HEK293 (cell line): ENCODE measurements around the gene CD47.

ENCODE experiments used
- CTCF ChIA-PET: fragments of 350-600 bp; formaldehyde crosslinking; extraction: SDS; loops from one replicate; lab custom pipeline; 2021; ENCODE audit warnings: antibody characterized with exemption; lab: Yijun Ruan, JAX
- POLR2A ChIA-PET: fragments of 300-600 bp; formaldehyde crosslinking; extraction: SDS; loops from one replicate; lab custom pipeline; 2020; ENCODE audit warnings: antibody characterized with exemption, inconsistent platforms; lab: Yijun Ruan, JAX
- H3K27ac ChIP-seq: fragments of 200-500 bp; sonication (Bioruptor generic); 2 replicates; pipeline ENCODE4 v1.5.1; 2014; ENCODE audit warnings: low read depth, low read length, control low read depth, inconsistent platforms; ENCODE audit errors: extremely low read depth
- H3K36me3 ChIP-seq, 2 experiments: fragments of 200-500 bp in 1 of 2; sonication (Bioruptor generic) in 1 of 2; 1 replicate in 1 of 2; 2 replicates in 1 of 2; pipeline ENCODE4 v1.5.1; 2014 to 2017; ENCODE audit warnings: inconsistent platforms in 2 of 2, low read length in 2 of 2; ENCODE audit not compliant: control insufficient read depth in 2 of 2, insufficient read depth in 1 of 2
- H3K4me1 ChIP-seq: fragments of 200-500 bp; sonication (Bioruptor generic); 2 replicates; pipeline ENCODE4 v1.5.1; 2014; ENCODE audit warnings: mild to moderate bottlenecking, low read length, inconsistent platforms; ENCODE audit not compliant: control insufficient read depth, insufficient read depth
- H3K4me3 ChIP-seq: 2 replicates; pipeline ENCODE4 v1.5.1; 2011; ENCODE audit warnings: low read depth, mild to moderate bottlenecking, control low read depth, low read length, moderate library complexity
- H3K9me3 ChIP-seq: fragments of 200-500 bp; sonication (Bioruptor generic); 2 replicates; pipeline ENCODE4 v1.5.1; 2014; ENCODE audit warnings: low read depth, low read length, inconsistent platforms; ENCODE audit not compliant: control insufficient read depth, insufficient read depth
- GFI1B ChIP-seq: fragments of 450-650 bp; formaldehyde crosslinking; IDR thresholded peaks from 2 replicates; pipeline ENCODE4 v1.5.1; 2016; ENCODE audit warnings: missing biosample characterization, missing genetic modification characterization
- GLIS1 ChIP-seq: fragments of 450-650 bp; formaldehyde crosslinking; IDR thresholded peaks from 2 replicates; pipeline ENCODE4 v1.5.1; 2016; ENCODE audit warnings: missing biosample characterization, missing genetic modification characterization
- KLF7 ChIP-seq: fragments of 450-650 bp; formaldehyde crosslinking; IDR thresholded peaks from 2 replicates; pipeline ENCODE4 v1.5.1; 2016; ENCODE audit warnings: missing biosample characterization, missing genetic modification characterization, borderline replicate concordance
- OSR2 ChIP-seq: fragments of 450-650 bp; formaldehyde crosslinking; IDR thresholded peaks from 2 replicates; pipeline ENCODE4 v1.5.1; 2016; ENCODE audit warnings: missing biosample characterization, missing genetic modification characterization
- SETDB1 ChIP-seq: IDR thresholded peaks from one replicate; pipeline ENCODE4 v1.6.1; 2017; ENCODE audit warnings: mild to moderate bottlenecking, low read length, moderate library complexity, mixed read lengths; ENCODE audit not compliant: insufficient read length
- SP3 ChIP-seq: fragments of 450-650 bp; formaldehyde crosslinking; IDR thresholded peaks from 2 replicates; pipeline ENCODE4 v1.5.1; 2016; ENCODE audit warnings: missing biosample characterization, missing genetic modification characterization
- YY1 ChIP-seq: fragments of 450-650 bp; formaldehyde crosslinking; IDR thresholded peaks from 2 replicates; pipeline ENCODE4 v1.5.1; 2018; ENCODE audit warnings: missing biosample characterization, missing genetic modification characterization
- ZBTB1 ChIP-seq: fragments of 450-650 bp; formaldehyde crosslinking; IDR thresholded peaks from 2 replicates; pipeline ENCODE4 v1.5.1; 2016; ENCODE audit warnings: missing biosample characterization, missing genetic modification characterization
- ZBTB8A ChIP-seq: fragments of 450-650 bp; formaldehyde crosslinking; IDR thresholded peaks from 2 replicates; pipeline ENCODE4 v1.5.1; 2016; ENCODE audit warnings: missing biosample characterization, missing genetic modification characterization
- ZFP69B ChIP-seq: fragments of 450-650 bp; formaldehyde crosslinking; IDR thresholded peaks from 2 replicates; pipeline ENCODE4 v1.5.1; 2016; ENCODE audit warnings: missing biosample characterization, missing genetic modification characterization
- ZNF112 ChIP-seq: fragments of 450-650 bp; formaldehyde crosslinking; IDR thresholded peaks from 2 replicates; pipeline ENCODE4 v1.5.0; 2017; ENCODE audit warnings: missing biosample characterization, missing genetic modification characterization
- ZNF114 ChIP-seq: fragments of 450-650 bp; formaldehyde crosslinking; IDR thresholded peaks from 2 replicates; pipeline ENCODE4 v1.5.0; 2017; ENCODE audit warnings: missing biosample characterization, missing genetic modification characterization
- ZNF138 ChIP-seq: fragments of 450-650 bp; formaldehyde crosslinking; IDR thresholded peaks from 2 replicates; pipeline ENCODE4 v1.5.1; 2016; ENCODE audit warnings: missing biosample characterization, missing genetic modification characterization, borderline replicate concordance
- ZNF223 ChIP-seq: fragments of 450-650 bp; formaldehyde crosslinking; IDR thresholded peaks from 2 replicates; pipeline ENCODE4 v1.5.1; 2016; ENCODE audit warnings: missing biosample characterization, missing genetic modification characterization
- ZNF24 ChIP-seq: fragments of 450-650 bp; formaldehyde crosslinking; IDR thresholded peaks from 2 replicates; pipeline ENCODE4 v1.5.1; 2016; ENCODE audit warnings: missing biosample characterization, missing genetic modification characterization
- ZNF248 ChIP-seq: fragments of 450-650 bp; formaldehyde crosslinking; IDR thresholded peaks from 2 replicates; pipeline ENCODE4 v1.5.1; 2017; ENCODE audit warnings: missing biosample characterization, missing genetic modification characterization
- ZNF26 ChIP-seq: fragments of 450-650 bp; formaldehyde crosslinking; IDR thresholded peaks from 2 replicates; pipeline ENCODE4 v1.5.1; 2016; ENCODE audit warnings: missing biosample characterization, missing genetic modification characterization
- ZNF362 ChIP-seq: fragments of 450-650 bp; formaldehyde crosslinking; IDR thresholded peaks from 2 replicates; pipeline ENCODE4 v1.5.1; 2016; ENCODE audit warnings: missing biosample characterization, missing genetic modification characterization
- ZNF398 ChIP-seq: fragments of 450-650 bp; formaldehyde crosslinking; IDR thresholded peaks from 2 replicates; pipeline ENCODE4 v1.5.1; 2017; ENCODE audit warnings: missing biosample characterization, missing genetic modification characterization
- ZNF416 ChIP-seq: fragments of 450-650 bp; formaldehyde crosslinking; IDR thresholded peaks from 2 replicates; pipeline ENCODE4 v1.5.1; 2016; ENCODE audit warnings: missing biosample characterization, missing genetic modification characterization
- ZNF626 ChIP-seq: fragments of 450-650 bp; sonication (Bioruptor Pico); formaldehyde crosslinking; IDR thresholded peaks from 2 replicates; pipeline ENCODE4 v1.5.1; 2018; ENCODE audit warnings: missing biosample characterization, missing genetic modification characterization, inconsistent platforms
- ZNF660 ChIP-seq: fragments of 450-650 bp; IDR thresholded peaks from 2 replicates; pipeline ENCODE4 v1.5.1; 2018; ENCODE audit warnings: missing biosample characterization, mild to moderate bottlenecking, missing genetic modification characterization

CD47 gene

GRCh38 chr3:108097322-108098002, 6.6 kb upstream of the CD47 start:
- no peak overlapping the region for H3K27ac ChIP-seq
- ChIA-PET CTCF (no interaction called here), POLR2A (no interaction called here)
- no peaks in the 10 kb centered on the region for H3K9me3 ChIP-seq
- H3K36me3 ChIP-seq = no peaks in the 10 kb centered on the region
- no peak overlapping the region for H3K4me3 ChIP-seq
- H3K4me1 ChIP-seq = no peaks in the 10 kb centered on the region
- TF ChIP-seq ZNF138 (tag by site-specific recombination) (no peak), YY1 (tag by site-specific recombination) (no peak), GLIS1 (no peak), SETDB1 (no peak), ZNF248 (tag by site-specific recombination) (no peak), ZNF362 (tag by site-specific recombination) (no peak), ZNF114 (tag by site-specific recombination) (no peak)

- TF ChIP-seq ZBTB8A = no peak
- no peak for TF ChIP-seq ZNF660 (tag by site-specific recombination)
- TF ChIP-seq ZNF24 (tag by site-specific recombination) = no peak
- no peak for TF ChIP-seq GFI1B
- no peak for TF ChIP-seq ZNF398 (tag by site-specific recombination)
- no peak for TF ChIP-seq ZNF26
- TF ChIP-seq ZNF223 (tag by site-specific recombination) = no peak
- no peak for TF ChIP-seq OSR2 (tag by site-specific recombination)
- no peak for TF ChIP-seq ZBTB1 (tag by site-specific recombination)
- no peak for TF ChIP-seq KLF7 (tag by site-specific recombination)
- TF ChIP-seq ZNF626 (tag by site-specific recombination) = no peak
- TF ChIP-seq ZNF416 (tag by site-specific recombination) = no peak
- TF ChIP-seq SP3 (tag by site-specific recombination) = no peak
- TF ChIP-seq ZNF112 (tag by site-specific recombination) = no peak
- no peak for TF ChIP-seq ZFP69B
- ChIA-PET POLR2A (no interaction called here), CTCF (no interaction called here)
- H3K9me3 ChIP-seq = no peaks in the 10 kb centered on the region
- H3K4me1 ChIP-seq = no peaks in the 10 kb centered on the region
- no peaks in the 10 kb centered on the region for H3K36me3 ChIP-seq
- no peak overlapping the region for H3K4me3 ChIP-seq
- no peak overlapping the region for H3K27ac ChIP-seq
These were observed 5.9 kb upstream of the CD47 start for GRCh38 chr3:108096532-108097321.
